ENCODE results near the gene C12orf42.
"Not testable (repeated sequence)": the region's sequence is repeated elsewhere in the genome, so short reads cannot be mapped to it uniquely, and the experiment has no call there.

The C12orf42 gene

DNA sequence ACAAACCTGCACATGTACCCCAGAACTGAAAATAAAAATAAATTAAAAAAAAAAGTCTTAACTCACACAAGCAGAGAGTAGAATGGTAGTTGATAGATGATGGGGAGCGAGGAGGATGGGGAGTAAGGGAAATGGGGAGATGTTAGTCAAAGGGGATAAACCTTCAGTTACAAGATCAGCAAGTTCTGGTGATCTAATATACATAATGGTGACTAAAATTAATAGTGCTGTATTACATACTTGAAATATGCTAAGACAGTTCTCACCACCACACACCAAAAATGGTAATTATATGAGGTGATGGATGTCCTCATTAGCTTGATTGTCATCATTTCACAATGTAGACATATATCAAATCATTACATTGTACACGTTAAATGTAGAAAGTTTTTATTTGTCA lies 3.2 kb upstream of the C12orf42 start:
- no peak for DNase-seq (ENCODE audit: extremely low read depth in 1 of 2, low read depth in 1 of 2)

DNA sequence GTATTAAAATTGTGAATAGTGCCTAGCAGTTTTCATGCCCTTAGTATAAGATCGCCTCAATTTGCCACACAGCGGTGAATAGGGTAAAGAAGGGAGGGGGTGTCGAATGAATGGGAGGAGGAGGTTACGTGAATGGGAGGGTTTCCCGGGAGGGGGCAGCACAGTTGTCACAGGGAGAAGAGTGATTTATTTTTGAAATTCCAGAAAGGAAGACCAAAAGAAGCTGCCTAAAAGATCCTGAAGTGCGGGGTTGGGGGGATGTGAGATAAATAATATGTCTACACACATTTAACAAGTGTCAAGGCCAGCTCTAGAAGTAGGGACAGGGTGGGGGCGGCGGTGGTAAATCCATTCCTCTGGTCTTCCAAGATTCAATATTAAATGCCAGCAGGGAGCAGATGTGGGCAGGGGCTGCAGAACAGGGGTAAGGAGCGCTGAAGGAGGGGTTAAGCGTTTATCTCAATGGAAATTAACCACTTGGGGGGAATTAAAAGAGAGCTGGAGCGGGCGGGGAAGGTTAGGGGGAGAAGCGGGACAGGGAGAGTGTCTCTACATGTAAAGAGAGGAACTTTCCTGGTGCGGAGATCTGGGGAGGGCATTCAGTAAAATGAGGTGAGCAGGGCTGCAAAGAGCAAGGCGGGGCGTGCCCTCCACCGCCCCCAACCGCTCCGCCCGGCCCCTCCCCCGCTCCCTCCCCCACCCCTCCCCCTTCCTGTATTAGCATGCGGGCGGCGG lies 867 bp downstream of the C12orf42 start:
- DNase-seq (ENCODE audit: extremely low read depth in 1 of 2, low read depth in 1 of 2), result no peak

DNA sequence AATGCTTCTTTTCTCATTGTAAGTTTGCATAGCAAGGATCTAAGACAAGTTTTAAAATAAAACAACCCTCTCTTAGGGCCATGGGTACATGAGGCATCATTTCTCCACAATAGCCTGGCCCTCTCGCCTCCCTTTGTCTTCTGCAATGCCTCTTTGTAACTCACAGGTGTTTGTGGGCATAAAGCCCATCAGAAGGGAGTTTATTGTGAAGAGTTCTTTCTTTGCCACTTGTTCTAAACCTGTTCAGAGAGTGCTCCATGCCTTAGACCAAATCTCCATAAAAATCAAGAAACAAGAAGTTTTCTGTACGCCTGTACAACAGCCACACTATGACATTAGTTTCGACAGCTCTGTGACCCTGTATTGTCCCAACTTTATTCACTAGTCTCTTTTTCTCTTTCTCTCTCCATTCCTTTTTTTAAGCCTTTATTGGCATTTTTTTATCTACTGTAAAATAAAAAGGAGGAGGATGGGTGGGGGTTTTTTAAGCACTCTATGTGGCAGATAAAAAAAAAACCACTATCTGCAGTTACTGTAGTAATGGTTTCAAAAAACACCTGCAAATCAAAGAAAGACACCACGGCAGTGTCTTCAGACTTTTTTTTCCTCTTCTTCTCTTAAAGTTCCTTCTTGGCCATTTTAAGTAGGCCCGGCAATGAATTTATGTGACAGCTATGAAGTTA lies 1.6 kb downstream of the C12orf42 start:
- no peak for DNase-seq (ENCODE audit: extremely low read depth in 1 of 2, low read depth in 1 of 2)

DNA sequence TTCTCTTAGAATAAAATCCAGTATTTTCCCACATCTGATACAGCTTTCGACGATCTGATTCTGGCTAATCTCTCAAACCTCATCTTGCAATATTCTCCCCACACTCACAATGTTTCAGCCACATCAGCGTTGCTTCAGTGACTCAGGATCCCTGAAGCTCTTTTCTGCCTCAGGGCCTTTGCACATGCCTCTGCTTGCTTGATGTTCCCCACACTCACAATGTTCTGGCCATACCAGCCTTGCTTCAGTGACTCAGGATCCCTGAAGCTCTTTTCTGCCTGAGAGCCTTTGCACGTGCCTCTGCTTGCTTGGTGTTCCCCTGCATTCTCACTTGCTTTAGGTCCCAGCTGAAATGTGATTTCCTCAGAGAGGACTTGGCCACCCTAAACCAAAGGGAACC lies 2.6 kb downstream of the C12orf42 start:
- DNase-seq (ENCODE audit: extremely low read depth in 1 of 2, low read depth in 1 of 2), result no peak

DNA sequence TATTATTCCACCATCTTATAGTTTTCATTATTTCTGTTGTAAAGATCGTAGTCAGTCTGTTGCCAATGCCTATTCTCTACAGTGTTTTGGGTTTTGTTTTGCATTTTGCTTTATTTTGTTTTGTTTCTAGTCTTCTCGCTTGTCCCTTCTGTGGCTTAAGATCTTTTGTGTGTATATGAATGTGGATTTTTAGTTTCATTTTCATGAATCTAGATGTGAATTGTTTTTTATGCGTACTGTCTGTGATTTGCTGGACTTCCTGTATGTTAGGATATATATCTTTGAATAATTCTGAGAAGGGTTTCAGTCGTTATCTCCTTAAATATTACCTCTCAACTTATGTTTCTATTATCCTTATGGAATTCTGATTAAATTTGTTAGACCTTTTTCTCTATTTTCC lies 13.4 kb downstream of the C12orf42 start:
- DNase-seq (ENCODE audit: extremely low read depth in 1 of 2, low read depth in 1 of 2), result no peak

DNA sequence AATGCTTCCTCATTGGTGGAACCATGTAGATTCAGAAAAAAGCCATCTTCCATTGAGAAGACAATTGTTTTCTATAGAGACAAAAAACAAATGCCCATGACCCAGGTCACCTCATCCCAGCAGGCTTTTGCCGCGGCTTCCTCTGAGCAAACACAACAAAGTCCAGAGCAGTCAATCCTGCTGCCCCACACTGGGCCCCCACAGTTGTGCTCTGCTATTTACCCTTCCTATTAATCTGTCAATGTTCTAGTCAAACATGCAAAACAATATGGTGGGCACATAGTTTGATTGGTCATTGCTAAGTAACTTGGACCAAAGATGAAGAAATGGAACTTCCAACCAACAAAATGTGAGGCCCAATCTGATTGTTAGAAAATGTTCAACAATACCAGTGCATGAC lies 20.7 kb downstream of the C12orf42 start:
- no peak for DNase-seq (ENCODE audit: extremely low read depth in 1 of 2, low read depth in 1 of 2)

DNA sequence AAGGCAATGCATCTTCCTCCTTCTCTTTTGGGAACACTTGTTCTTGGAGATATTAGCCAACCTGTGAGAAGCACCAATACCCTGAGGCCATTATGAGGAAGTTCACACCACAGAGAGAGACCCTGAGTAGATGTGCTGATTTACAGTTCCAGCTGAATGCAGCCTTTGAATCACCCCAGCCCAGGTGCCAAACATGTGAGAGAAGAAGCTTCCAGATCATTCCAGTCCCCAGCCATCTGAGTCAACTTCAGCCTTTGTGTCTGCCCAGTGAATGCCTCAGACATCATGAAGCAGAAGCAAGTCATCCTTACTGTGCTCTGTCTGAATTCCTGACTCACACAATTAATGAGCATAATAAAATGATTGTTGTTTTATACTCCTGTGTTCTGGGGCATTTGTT lies 25.1 kb downstream of the C12orf42 start:
- no peak for DNase-seq (ENCODE audit: extremely low read depth in 1 of 2, low read depth in 1 of 2)

DNA sequence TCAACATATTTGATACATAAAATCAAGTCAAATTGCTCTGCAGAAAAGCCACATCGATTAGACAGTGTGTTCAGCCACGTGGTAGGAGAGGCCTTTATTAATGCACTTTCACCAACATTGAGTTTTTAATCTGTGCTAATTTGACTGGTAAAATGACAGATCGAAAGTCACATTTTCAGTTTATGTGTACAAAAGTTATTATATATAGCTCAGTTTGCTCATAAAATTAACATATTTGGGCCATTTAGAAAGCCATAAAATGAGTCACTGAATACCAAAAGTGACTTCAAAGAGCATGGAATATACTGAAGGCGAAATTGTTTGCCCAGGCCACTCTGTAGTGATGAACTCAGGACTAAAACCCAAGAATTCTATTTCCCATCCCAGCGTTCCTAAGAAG lies 26.0 kb downstream of the C12orf42 start:
- DNase-seq (ENCODE audit: extremely low read depth in 1 of 2, low read depth in 1 of 2), result no peak

DNA sequence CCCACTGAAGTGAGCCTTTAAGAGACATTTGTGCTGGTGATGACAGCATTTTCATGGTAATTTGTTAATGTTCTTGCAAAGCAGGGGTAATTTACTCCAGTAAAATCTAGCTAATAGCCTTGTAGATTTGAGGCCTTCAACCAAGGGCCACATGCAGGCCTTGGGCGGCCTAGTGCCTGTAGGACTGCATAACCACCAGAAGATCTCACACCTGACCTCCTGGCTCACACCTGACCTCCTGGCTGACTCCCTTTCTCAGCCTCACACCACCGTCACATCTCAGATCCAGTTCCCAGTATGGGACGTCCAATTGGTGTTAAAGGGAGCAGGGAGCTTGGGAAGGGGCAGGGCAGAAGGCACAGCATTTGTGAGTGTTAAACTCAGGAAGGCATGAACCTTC lies 26.9 kb downstream of the C12orf42 start:
- no peak for DNase-seq (ENCODE audit: extremely low read depth in 1 of 2, low read depth in 1 of 2)

DNA sequence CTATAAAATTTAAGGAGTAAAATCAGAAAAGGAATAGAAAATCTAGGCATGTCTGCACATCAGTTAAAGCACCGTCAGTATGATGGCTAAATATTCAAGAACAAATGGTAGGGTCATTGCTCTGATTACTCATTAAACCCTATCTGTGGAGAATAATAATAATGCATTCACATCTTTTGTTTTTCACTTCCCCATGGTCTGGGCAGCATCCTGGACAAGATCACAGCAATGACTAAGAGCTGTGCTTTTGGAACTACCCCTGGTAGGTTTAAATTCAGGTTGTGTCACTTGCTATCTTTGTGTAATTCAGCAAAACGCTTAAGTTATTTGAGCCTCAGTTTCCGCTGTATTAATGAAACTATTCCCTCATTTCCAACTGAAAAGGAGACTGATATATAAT lies 33.1 kb downstream of the C12orf42 start:
- DNase-seq (ENCODE audit: extremely low read depth in 1 of 2, low read depth in 1 of 2), result no peak

DNA sequence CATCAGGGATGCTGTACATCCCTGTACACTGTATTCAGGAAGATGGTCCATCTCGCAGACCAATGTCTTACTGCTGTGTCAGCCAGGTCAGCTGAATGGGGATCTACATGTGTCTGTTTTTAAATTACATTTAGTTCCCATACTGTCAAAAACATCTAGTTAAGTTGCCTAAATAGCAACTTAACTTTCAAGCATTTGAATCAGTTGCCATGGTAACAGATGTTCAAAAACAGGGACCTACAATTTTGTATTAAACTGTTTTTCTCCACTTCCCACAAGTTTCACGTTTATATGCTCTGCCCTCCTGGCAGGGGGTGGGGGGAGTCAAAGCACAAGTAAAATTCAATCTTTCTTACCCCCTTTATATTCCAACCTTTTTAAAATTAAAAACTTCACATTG lies 38.3 kb downstream of the C12orf42 start:
- DNase-seq (ENCODE audit: extremely low read depth in 1 of 2, low read depth in 1 of 2), result no peak

DNA sequence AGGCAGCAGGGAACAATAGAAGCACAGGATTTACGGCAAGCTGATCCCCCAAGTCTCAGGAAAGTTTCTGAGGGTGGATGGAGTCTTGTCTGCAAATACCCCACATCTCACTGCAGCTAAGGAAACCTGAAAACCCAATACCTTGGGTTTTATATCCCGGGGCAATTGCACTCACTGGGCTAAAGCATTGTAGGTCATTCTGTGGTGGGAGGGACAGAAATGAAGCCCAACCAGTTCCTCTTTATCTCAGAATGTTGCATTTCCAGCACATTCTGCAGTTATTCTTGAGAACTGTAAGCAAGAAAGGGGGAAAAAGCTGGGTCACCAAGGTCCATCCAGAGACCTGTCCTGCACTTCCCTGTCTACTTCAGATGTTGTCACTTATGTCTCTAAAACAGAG lies 39.8 kb downstream of the C12orf42 start:
- no peak for DNase-seq (ENCODE audit: extremely low read depth in 1 of 2, low read depth in 1 of 2)

DNA sequence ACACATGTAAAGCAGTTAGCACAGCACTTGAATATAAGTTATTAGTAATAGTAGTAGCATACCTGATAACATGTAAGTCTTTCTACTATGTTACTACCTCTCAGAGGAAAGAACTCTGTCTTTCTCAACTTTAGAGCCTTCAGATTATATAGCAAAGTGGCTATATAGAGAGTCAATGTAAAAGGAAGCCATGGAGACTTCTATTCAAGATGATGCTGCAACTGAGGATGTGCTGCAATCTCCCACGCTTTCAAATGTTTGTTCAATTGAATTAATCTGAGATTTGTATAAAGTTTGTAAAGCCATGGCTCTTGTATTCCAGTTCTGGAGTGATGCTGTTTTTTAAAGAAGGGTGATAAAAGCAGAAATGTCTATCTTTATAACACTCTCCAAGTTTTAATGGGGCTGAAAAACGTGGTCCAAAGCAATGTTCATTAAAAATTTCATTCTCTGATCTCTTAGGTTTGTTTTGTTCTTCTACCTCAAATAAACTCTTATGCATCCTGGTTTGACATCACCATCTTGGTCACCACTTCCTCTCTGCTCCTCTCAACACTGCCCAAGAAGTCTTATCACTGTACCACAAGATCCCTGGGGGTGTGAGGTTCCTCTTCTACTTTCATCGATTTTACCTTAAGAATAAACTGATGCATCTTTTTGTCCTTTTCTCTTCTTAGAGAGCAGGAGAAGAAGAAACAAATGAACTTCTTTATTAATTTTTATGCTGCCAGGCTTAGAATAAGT lies 40.6 kb downstream of the C12orf42 start:
- DNase-seq (ENCODE audit: extremely low read depth in 1 of 2, low read depth in 1 of 2), result no peak

DNA sequence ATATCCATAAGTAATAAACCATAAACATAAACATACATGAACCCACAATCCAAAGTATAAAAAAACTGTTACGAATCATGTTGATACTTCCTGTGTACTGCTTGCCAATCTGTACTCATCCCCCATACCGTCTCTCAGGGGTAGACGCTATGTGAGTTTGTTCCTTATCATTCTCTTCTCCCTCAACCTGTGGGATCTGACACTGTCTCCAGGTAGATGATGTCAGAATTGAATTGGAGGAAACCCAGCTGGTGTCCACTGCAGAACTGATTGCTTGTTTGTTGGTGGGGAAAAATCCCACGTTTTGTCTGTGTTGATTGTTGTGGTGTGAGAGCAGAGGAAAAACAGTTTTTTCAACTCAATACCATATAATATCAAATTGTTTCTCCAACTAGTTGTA lies 50.8 kb downstream of the C12orf42 start:
- DNase-seq (ENCODE audit: extremely low read depth in 1 of 2, low read depth in 1 of 2), result no peak

DNA sequence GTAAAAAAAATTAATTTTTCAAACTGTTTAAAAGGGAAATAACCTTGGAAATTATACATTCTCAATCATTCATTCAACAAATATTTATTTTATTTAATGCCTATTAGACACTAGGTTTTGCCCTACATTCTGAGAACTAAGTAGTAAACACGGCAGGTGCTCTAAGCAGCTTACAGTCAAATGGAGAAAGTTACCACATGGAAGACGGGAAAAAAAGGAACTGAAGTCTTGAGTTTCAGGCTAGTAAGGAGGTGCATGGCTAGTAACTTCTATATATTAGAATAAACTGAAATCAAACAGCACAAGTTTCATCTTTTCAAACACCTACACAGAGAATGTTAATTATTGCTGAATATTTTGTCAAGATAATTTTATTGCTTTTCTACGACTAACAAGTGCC lies 52.9 kb downstream of the C12orf42 start:
- DNase-seq (ENCODE audit: extremely low read depth in 1 of 2, low read depth in 1 of 2), result no peak

DNA sequence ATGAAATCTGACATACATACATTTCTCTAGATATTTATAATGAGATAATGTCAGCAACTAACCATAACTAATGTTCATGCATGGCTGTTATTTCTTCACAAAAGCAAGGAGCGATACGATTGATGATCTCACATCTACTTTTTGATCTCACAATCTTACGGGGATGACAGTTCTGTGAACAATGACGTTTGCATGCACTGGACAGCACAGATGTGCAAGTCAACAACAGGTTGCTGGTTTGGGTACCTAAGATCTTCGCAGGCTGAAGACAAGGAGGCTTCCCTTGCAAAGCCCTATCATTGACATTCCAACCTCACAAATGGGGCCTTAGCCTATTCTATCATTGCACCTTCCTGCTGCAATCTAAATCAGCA lies 53.6 kb downstream of the C12orf42 start:
- no peak for DNase-seq (ENCODE audit: extremely low read depth in 1 of 2, low read depth in 1 of 2)

DNA sequence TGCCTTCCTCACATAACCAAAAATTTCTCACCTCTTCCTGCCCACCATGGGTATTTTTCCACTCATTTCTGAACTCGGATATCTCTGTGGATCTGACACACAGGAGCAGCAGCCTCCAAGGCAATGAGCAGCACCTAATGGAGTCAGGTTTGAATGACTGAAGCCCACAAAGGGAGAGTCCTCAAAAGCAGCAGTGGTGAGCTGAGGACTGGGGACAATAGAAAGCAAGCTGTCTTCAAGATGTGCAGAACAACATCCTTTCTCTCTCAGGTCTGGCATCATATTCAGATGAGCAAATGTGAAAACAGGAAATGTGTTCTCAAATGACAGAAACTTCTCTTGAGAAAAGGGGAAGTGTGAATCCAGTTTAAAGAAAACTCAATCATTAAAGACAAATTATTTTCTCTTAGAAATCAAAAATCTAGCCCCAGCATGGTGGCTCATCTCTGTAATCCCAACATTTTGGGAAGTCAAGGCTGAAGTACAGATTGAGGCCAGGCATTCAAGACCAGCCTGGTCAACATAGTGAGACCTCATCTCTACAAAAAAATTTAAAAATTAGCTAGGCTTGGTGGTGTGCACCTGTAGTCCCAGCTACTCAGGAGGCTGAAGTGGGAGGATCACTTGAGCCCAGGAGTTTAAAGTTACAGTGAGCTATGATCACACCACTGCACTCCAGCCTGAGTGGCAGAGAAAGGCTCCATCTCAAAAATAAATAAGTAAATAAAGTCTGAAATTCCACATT lies 54.2 kb downstream of the C12orf42 start:
- no peak for DNase-seq (ENCODE audit: extremely low read depth in 1 of 2, low read depth in 1 of 2)

DNA sequence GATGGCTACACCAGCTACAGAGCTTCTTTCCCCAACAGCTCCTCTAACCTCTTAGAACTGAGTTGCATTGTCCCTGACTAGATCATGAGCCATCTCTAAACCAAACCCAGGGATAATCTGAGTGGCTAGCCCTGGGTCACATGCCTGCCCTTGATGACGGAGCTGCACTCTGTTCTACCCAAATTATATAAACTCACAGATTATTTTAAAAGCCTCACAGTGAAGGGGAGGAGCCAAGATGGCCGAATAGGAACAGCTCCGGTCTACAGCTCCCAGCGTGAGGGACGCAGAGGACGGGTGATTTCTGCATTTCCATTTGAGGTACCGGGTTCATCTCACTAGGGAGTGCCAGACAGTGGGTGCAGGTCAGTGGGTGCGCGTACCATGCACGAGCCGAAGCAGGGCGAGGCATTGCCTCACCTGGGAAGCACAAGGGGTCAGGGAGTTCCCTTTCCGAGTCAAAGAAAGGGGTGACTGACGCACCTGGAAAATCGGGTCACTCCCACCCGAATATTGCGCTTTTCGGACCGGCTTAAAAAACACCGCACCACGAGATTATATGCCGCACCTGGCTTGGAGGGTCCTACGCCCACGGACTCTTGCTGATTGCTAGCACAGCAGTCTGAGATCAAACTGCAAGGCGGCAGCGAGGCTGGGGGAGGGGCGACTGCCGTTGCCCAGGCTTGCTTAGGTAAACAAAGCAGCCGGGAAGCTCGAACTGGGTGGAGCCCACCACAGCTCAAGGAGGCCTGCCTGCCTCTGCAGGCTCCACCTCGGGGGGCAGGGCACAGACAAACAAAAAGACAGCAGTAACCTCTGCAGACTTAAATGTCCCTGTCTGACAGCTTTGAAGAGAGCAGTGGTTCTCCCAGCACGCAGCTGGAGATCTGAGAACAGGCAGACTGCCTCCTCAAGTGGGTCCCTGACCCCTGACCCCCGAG lies 61.3 kb downstream of the C12orf42 start:
- not testable (repeated sequence) for DNase-seq (ENCODE audit: extremely low read depth in 1 of 2, low read depth in 1 of 2)

DNA sequence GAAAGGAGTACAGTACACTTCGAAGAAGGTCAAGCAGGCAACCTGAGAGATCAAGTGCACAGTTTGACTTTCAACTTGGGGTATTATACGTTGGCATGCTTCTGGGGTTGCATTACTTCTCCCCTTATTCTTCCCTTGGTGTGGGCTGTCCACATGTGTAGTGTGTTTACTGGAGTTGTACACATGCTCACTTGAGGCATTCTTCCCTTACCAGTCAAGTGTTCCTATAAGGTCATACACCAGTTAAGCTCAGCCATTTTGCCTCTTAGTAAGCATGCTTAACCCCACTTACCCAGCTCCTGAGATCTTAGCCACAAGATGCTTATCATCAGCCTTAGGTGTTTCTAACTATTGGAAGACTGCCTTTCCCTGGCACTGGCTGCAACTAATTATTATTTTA lies 63.8 kb downstream of the C12orf42 start:
- DNase-seq (ENCODE audit: extremely low read depth in 1 of 2, low read depth in 1 of 2), result no peak

DNA sequence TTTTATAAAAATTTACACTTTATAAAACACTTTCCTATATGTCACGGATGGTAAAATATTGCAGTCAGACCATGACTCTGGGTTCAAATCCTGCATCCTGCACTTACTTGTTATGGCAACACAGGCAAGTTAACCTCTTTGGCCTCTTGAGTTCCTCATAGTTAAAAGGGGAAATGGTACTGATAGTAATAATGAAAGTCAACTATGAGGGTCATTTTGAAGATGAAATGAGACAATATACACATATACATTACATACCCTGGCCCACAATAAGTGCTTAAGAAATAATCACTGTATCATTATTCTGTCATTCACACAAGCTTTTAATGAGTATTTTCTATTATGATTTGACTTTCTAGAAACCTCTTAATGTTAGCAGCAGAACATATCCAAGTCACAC lies 64.4 kb downstream of the C12orf42 start:
- no peak for DNase-seq (ENCODE audit: extremely low read depth in 1 of 2, low read depth in 1 of 2)

Measured in activated CD8-positive, alpha-beta memory T cell treated with anti-CD3 and anti-CD28 coated beads for 1 hour (primary cell).